Measurements from ENCODE around the gene CNNM1. TPM values are rescaled to one million over a fixed set of nuclear protein-coding genes. Genes with fewer than 3 reads are reported as not detected.

Gene CNNM1
- total RNA-seq, 1 donor from 2014 or later = 0.22 TPM

DNA sequence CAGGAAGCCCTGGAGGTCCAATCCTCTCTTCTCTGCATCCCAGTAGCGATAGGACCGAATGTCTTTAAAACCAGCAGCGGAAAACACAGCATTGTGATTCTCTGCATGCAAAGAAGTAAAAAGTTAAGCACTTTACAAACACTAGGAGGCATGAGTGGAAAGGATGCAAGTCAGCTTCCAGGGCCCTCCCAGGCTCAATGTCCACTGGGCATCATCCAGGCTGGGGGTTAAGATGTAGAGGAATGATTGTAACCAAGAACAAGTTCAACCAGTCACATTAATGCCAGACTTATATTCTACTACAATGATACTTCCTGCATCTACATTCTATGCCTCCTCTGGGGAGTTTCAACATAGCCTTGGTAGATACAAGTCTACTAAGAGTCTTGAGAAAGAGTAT, 77.0 kb downstream of the CNNM1 start:
- intact Hi-C loops (cut with DNase I) = no loop called here
- DNase-seq (ENCODE audit: low spot score) = no peak

DNA sequence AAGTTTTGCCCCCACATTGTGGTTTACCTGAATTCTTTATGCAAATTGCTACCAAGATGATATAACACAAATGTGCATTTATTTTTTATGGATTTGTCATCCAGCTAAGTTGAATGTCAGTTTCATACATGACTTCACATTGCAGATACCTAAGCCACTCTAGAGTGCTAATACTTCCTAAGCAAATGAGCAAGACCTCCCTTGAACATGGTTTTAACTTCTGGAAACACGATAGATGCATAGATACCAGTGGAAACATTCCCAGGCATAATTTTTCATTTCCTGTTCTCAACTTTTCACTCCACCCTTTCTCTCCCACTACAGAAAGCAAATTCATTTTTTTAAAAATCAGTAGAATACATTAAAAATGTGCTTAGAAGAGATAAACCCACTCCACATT, 81.0 kb downstream of the CNNM1 start:
- no peak for DNase-seq (ENCODE audit: low spot score)
- intact Hi-C loops (cut with DNase I) = no loop called here

DNA sequence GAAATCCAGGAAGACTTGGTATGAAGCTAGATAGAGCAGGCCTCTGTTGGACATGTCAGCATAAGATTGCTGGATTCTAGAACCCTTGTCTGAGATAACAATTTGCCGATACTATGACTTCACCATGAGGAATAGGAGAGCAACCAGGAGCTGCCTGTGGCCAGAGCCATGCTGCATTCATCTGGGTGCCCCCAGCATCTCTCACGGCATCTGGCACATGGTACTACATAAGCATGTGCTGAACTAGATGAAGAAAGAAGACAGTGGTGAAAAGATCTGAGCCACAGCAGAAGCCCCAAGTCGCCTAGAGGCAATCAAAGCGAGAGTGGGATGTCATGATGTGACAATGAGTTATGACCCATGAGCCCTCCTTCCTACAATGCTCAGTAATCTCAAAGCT, 81.7 kb downstream of the CNNM1 start:
- DNase-seq (ENCODE audit: low spot score) = no peak
- intact Hi-C loops (cut with DNase I) = no loop called here

DNA sequence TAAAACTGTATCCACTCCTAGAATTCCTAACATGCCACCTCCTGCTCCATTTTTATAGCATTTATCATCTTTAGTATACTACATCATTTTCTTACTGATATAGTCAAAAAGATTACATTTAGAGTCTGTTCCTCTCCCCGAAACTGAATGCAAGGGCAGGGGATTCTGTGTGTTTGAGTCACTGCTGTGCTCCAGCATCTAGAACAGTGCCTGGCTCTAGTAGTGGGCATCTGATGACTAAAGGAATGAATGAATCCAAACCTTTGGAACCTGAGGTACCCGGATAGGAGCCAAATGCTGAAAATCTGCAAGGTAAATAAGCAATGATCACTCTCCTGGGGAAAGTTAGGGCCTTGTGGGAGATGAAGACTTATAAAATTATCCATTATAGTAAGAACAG, 82.4 kb downstream of the CNNM1 start:
- intact Hi-C loops (cut with DNase I) = no loop called here
- DNase-seq (ENCODE audit: low spot score) = no peak

DNA sequence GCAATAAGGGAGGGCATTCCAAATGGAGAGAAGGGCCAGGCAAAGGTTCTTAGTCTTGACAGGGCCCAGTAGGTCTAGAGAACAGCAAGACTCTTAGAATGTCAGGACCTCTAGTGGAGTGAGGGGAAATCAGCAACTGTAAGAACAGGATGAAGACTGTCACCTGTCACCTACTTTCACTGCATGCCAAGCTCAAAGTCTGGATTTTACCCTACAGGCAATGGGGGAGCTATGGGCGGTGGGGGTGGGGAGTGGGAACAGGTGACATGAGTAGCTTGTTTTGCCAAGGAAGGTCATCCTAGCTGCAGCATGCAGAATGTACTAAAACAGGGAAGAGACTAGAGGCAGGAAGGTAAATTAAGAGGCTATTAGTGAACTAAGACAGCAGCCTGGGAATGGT, 82.9 kb downstream of the CNNM1 start:
- intact Hi-C loops (cut with DNase I) = no loop called here
- no peak for DNase-seq (ENCODE audit: low spot score)

DNA sequence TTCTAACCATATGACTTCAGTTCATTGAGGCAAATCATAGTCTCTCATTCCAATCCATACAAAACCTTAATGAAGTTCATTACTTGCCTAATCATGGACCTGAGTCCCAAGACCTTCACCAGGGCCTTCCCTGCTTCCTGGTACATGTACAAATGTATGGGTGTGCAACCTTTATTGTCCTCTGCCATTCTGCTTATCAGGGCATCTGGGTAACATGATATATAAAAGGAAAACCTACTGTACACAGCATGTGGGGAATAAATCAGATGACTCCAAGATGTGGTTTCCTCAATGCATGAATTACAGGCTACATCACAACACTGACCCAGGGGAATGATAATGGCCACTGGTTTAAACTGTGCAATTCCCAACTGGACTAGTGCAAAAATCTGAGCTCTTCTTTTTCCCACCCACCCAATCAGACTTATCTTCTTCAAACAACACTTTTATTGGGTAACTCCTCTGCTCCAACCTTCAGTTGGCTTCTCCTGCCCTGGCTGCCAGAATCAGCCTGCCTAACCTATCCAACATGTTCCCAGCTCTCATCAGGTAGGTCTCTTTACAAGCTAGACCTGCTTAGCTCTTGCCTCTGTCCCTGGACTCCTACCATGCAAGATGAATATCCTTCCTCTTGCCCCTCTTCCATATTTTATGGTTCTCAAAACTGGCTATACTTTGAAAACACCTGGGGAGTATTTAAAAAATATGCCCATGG, 89.9 kb downstream of the CNNM1 start:
- intact Hi-C loops (cut with DNase I) = no loop called here

DNA sequence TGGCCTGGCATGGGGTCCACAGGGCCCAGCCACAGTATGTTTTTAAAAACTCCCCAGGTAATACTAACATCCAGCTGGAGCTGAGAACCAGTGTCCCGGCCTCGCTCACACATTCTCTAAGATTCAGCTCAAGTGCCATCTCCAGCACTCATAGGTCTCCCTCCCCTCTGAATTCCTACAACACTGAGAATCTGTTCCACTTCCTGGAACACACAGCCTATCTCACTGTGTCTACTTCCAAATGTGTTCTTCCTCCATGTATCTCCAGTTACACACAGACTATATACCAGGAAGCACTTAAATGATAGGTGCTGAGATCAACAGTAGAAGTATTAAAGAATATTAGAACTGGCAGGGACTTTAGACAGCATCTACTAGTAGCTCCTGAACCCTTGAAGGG, 90.5 kb downstream of the CNNM1 start:
- intact Hi-C loops (cut with DNase I) = no loop called here
- DNase-seq (ENCODE audit: low spot score) = no peak

More for the DNA sequence above, 89.9 kb downstream of the CNNM1 start:
- DNase-seq (ENCODE audit: low spot score) = no peak

DNA sequence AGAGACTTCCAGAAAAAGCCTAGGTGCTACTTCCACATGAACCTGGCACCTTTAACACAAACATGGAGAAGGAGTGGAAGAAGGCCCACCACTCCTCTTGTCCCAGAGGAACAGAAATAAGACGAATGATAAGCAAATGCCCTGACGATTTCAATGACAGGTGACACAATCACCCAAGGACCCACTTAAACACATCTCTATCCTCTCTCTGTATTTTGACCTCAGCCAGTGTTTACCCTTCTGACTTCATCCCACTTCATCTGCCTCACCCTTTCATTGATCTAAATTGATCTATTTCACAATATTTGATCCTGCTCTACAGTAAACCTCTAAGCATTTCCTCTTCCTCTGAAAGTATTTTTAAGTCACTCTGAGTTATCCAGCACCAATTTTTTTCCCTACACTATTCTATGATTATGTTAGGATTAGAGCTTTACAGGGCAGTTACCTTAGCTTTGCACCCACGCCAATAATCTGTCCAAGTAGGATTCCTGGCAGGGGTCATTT, 92.1 kb downstream of the CNNM1 start:
- no peak for DNase-seq (ENCODE audit: low spot score)
- intact Hi-C loops (cut with DNase I) = no loop called here

DNA sequence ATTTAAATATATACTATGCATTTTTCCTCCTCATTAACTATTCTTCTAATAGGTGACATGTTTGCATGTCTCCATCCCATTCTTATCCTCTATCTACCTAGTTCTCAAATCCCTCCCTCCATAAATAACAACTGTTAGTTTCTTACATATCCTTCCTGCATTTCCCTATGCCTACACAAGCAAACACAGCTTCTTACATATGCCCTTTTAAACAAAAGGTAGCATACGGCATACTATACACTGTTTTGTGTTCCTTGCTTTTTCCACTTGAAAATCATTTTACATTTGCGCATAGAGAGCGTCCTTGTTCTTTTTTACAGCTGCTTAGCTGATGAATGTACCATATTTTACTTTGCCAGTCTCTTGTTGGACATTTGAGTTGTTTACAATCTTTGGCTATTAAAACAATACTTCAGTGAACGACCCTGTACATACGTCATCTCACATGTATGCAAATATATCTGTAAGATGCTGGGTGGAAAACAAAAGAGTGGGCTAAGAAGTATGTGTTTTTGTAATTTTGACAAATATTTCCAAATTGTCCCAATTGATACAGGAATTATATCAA, 93.5 kb downstream of the CNNM1 start:
- intact Hi-C loops (cut with DNase I) = no loop called here
- no peak for DNase-seq (ENCODE audit: low spot score)

DNA sequence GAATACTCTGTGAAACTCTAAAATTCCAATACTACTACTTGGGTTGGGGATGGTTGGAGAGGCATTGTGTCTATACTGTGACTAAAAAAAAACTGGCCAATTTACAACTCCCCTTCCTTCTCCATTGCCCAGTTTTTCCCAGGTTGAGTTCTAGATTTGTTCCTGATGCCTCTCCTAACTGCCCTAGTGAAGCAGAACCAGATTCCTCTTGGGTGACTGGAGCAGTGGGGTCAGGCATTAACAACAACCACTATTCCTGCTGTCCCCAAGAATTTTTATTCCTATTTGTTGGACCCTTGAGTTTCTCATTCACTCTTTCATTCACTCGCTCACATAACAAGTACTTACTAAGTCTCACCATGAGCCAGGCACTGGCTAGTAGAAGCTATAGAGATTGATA, 95.5 kb downstream of the CNNM1 start:
- intact Hi-C loops (cut with DNase I) = no loop called here
- no peak for DNase-seq (ENCODE audit: low spot score)

DNA sequence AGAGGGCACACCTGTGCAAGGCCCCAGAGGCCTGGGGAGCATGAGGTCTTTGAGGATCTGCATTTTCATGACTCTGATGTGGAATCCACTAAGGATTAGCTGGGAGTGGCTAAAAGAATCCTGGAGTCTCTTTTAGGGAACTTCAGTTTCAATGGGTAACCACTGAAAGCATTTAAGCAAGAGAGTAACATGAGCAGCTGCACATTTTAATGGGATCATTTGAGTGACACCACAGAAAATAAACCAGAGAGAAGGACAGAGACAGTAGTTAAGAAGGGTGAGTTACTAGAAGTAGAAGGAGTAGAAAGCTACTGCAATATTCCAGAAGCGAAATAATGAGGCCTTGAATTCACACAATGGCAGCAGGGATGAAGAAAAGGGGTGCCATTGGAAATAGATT, 96.0 kb downstream of the CNNM1 start:
- intact Hi-C loops (cut with DNase I) = no loop called here
- DNase-seq (ENCODE audit: low spot score) = no peak

DNA sequence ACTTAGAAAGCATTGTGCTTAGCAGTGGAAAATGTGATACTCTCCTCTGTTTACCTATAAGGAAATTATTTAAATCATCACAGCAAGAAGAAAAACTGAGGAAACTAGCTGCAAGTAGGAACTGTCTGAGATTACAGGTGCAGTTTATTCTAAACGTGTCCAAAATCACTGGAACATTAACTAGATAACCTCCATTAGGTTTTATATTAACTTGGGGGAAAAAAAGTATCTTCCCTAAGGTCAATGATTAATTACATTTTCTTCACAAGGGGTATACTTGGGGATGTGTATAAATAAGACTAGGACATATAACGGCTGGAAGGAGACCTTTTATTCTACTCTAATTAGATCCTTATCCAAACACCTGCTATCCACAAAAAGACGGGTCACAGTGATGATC, 97.5 kb downstream of the CNNM1 start:
- intact Hi-C loops (cut with DNase I) = no loop called here
- no peak for DNase-seq (ENCODE audit: low spot score)

DNA sequence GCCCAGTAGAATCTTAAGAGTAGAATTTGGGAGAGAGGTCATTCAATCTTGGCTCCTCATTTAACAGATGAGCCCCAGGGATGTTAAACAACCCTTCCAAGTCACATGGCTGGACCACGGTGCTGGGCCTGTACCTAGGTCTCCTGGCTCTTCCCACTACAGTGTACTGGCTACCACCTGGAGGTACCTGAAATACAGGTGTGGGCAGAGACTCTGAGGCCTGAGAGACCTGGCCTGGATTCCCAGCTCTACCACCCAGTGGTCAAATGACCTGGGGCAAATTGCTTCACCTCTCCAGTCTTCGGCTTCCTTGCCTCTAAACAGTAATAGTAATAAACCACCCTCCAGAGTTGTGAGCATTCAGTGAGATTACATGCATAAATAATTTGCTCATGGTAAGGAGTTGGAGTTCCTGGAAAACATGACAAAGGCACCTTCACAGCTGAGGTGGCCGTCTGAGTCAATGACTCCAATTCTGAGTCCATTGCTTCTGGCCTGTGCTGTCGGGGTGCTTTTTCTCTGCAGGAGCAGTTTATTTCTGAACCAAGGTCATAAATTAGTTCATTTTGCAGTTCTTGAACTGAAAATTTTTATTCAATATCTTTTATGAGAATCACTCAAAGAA, 98.5 kb downstream of the CNNM1 start:
- DNase-seq (ENCODE audit: low spot score) = no peak
- intact Hi-C loops (cut with DNase I) = no loop called here

DNA sequence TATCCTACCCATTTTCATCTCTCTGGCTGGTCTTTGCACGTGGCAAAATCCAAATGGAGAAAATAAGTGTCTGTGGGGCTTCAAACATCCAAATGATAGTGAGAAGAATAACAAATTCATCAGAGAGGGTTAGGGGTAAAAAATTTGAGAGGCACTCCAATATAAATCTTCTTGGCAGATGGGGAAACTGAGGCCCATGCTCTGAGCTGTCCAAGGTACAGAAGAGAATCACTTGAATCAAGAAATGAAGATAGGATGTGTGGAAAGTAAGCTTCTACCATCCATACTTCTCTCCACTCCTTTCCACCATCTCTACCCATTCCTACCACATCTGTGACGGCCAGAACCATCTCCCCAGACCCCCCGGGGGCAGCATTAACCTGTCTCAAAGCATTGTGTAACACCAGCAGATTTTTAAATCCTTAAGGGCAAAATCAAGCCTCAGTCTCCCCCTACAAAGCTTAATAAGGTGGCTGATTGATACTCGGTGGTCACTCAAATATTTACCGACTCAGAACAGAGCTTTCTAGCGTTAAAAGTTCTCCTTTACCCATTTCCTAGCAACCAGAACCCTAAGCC, 100.5 kb downstream of the CNNM1 start:
- intact Hi-C loops (cut with DNase I) = loop anchor here (5.0 kb wide), 1 partner anchor 37 kb away; no protein-coding TSS in a partner anchor
- DNase-seq (ENCODE audit: low spot score) = no peak

DNA sequence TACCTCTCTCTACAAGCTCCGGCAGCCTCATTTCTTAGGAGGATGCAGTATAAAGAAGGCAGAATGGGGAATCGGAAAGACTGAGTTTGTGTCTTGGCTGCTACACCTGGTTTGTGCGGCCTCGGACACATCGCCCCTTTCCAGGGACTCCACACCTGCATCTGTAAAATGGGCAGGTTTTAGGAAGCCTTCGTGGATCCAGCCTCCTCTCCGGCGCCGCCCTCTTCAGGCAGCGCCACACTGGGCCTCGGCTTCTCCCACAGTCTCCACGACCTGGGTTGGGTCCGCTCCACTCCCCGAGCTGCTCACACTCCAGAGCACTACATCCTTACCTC, 100.9 kb downstream of the CNNM1 start:
- DNase-seq (ENCODE audit: low spot score) = no peak
- intact Hi-C loops (cut with DNase I) = loop anchor here (5.0 kb wide), 1 partner anchor 38 kb away; no protein-coding TSS in a partner anchor

DNA sequence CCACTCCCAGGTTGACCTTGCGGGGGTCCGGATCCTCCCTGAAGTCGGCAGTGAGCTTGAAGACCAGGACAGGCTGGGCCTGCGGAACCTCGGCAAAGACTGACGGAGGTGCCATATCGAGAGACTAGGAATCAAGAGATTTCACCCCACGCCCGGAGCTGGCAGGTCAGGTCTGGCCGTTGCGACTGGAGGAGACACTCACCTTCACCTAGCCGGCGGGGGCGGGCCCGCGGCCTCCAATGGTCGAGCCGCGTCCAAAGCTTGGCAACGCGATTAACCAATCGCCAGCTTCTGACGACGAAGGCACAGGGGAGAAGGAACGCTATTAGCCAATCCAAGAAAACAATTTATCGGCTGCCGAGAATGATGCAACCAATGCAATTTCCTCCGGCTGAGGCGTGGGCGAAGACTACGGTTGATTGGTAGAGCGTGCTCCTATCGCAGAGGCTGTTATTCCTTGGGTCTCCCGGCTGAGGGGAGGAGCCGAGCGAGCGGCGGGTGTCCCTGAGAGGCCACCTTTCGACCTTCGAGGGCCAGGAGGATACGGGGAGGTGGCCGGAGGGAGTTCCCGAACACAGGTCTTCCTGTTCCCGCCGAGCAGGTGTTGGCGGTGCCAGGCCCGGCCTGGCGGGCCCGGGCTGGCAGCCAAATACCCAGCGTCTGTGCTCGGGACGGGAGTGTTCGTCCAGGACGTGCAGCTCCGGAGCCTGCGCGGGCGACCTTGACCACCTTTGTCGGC, 101.5 kb downstream of the CNNM1 start, which contains the start of gene GOT1:
Gene GOT1, minus strand, starts transcription at position 174 of the 739 bp plus-strand sequence. Its CDS starts 59 bp downstream, at position 115.
- peak; percentile 97 for DNase-seq (ENCODE audit: low spot score)
- intact Hi-C loops (cut with DNase I) = loop anchor here (5.0 kb wide), 1 partner anchor 38 kb away; no protein-coding TSS in a partner anchor

DNA sequence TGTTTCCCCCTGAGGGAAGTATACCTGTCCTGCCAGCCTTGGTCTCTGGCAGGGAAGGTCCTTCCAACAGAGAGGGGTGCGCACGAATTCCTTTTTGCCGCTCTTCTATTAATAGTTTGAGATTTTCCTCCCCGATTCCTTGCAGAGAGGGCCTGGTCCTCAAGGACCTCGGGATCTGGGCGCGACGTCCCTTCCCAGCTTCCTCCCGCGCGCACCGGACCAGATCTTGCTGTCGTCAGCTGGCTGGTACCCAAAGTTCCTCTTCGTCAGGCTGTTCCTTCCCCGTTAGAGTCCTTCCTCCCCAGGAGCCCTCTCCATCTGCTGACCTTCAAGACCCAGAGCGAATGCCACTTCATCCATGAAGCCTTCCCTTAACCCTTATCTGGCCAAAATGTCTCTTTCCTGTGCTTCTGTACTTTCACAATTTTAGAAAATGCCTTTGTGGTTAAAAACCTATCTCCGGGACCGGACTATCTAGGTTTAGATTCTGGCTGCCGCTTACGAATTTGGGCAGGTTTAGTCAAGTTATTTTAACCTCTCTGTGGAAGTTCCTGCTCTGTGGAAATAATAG, 102.1 kb downstream of the CNNM1 start:
- DNase-seq (ENCODE audit: low spot score) = peak; percentile 90
- intact Hi-C loops (cut with DNase I) = loop anchor here (5.0 kb wide), 1 partner anchor 39 kb away; no protein-coding TSS in a partner anchor

DNA sequence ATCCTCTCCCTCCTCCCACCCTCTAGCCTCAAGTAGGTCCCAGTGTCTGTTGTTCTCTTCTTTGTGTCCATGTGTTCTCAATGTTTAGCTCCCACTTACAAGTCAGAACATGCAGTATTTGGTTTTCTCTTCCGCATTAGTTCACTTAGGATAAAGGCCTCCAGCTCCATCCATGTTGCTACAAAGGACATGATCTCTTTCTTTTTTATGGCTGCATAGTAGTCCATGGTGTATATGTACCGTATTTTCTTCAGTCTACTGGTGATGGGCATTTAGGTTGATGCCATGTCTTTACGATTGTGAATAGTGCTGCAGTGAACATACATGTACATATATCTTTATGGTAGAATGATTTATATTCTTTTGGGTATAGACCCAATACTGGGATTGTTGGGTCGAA, 102.9 kb downstream of the CNNM1 start:
- DNase-seq (ENCODE audit: low spot score) = no peak
- intact Hi-C loops (cut with DNase I) = loop anchor here (5.0 kb wide), 1 partner anchor 40 kb away; no protein-coding TSS in a partner anchor

DNA sequence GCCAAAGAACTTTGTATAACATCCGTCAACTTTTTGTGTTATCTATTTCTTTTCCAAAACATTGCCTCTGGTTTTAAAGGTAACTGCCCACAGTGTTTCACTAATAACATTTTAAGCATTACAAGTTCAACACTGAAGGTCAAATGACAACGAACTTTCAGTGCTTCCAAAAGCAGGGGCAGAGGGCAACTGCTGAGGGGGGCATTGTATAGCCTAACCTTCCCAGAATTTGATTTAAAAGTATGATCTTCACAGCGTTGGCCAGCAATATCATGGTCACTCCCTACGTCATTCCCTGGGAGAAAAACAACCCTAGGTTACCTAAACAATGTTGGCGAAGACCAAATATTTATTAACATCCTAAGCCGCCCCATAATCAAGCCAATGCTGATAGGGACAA, 103.7 kb downstream of the CNNM1 start:
- intact Hi-C loops (cut with DNase I) = loop anchor here (5.0 kb wide), 1 partner anchor 41 kb away; no protein-coding TSS in a partner anchor
- no peak for DNase-seq (ENCODE audit: low spot score)

Measured in cardiac septum (tissue), 1 donor.